Prostate gland (tissue), 2 donors: ENCODE results near the gene SEC14L6. TPM values are rescaled to one million over a fixed set of nuclear protein-coding genes. Genes with fewer than 3 reads are reported as not detected.
A peak's percentile ranks its signal among the peaks of the same experiment; 100 is the strongest.

Experiments used
- DNase-seq: peaks from one replicate; pipeline ENCODE4 v3.0.0-alpha.2; 2019; ENCODE audit warnings: low spot score
- H3K27ac ChIP-seq, 2 donors: fragments of 200-600 bp; sonication (generic); 2 replicates each; pipeline ENCODE4 v1.5.1; 2017 to 2019
- H3K27me3 ChIP-seq: fragments of 200-600 bp; sonication (generic); replicated peaks from 2 replicates; pipeline ENCODE4 v1.5.1; 2019; ENCODE audit not compliant: insufficient read depth
- H3K36me3 ChIP-seq, 2 donors: fragments of 200-600 bp; sonication (generic); 1 replicate in 1 of 2; 2 replicates in 1 of 2; pipeline versions ENCODE4 v1.5.1 to v1.8.1; 2017 to 2019
- H3K4me1 ChIP-seq: fragments of 200-600 bp; sonication (generic); replicated peaks from 2 replicates; pipeline ENCODE4 v1.5.1; 2019
- H3K4me3 ChIP-seq, 2 donors: fragments of 200-600 bp; sonication (generic); 2 replicates each; pipeline ENCODE4 v1.5.1; 2017 to 2019
- H3K9me3 ChIP-seq: fragments of 200-600 bp; sonication (generic); 2 replicates; pipeline ENCODE4 v1.5.1; 2017
- POLR2A ChIP-seq: fragments of 450-650 bp; IDR thresholded peaks from one replicate; pipeline ENCODE4 v1.6.1; 2016; ENCODE audit warnings: antibody characterized with exemption, mild to moderate bottlenecking
- POLR2AphosphoS5 ChIP-seq: sonication (generic); formaldehyde crosslinking; IDR thresholded peaks from one replicate; pipeline ENCODE4 v1.6.1; 2017; ENCODE audit warnings: antibody characterized with exemption
- WGBS: methylation state at CpG from one replicate; pipeline ENCODE4 v1.1.5; 2018; 5-methylcytosine and 5-hydroxymethylcytosine counted together
- intact Hi-C: fragments of 100-400 bp; cut with DNase I; formaldehyde crosslinking; loops from one replicate; pipeline ENCODE4 v1.14.2; 2022
- total RNA-seq, 2 donors: library from RNA; depleted of rRNA; stranded (reverse); fragments of >200 nt; gene quantifications; one replicate each; pipeline ENCODE4 v1.1.0, GENCODE V29; 2016
- TF ChIP-seq, protein P1 (sequence below), 4 experiments: fragments of 200-600 bp in 2 of 4; fragments of 450-650 bp in 2 of 4; sonication (generic) in 2 of 4; IDR thresholded peaks; 1 replicate in 3 of 4; 2 replicates in 1 of 4; pipeline ENCODE4 v1.5.1; 2016 to 2019; ENCODE audit warnings: antibody characterized with exemption in 4 of 4, mild to moderate bottlenecking in 2 of 4, moderate library complexity in 2 of 4

The SEC14L6 gene
- total RNA-seq, 2 donors from 2014 or later: 0.23 to 22.9 TPM

DNA sequence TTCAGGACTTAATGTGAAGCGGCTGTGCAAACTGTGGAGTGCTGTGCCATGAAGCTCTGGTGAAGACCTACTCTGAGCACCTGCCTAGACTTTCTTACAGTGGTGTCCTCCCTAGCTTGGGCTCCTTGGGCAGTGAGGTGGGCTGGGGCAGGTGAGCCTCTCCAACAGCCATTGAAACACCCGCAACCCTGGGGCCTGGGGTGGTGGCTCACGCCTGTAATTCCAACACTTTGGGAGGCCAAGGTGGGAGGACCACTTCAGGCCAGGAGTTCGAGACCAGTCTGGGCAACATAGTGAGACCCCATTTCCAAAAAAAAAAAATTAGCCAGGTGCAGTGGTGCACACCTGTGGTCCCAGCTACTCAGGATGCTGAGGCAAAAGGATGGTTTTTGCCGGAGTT is 60.4 kb downstream of the SEC14L6 start:
- Histone ChIP-seq H3K9me3 (no peaks in the 10 kb centered on the region), H3K4me1 (no peaks in the 10 kb centered on the region), H3K27me3 (no peaks in the 10 kb centered on the region), H3K36me3 (no peaks in the 10 kb centered on the region), H3K27ac (no peak overlapping the region), H3K4me3 (no peak overlapping the region)
- WGBS: 93% methylated on average over 5 of the region's 5 CpGs
- intact Hi-C loops: loop anchor here (5.0 to 10.0 kb wide), 2 partner anchors 94 to 381 kb away; no protein-coding TSS in a partner anchor
- DNase-seq: no peak
- TF ChIP-seq POLR2AphosphoS5: no peak
- TF ChIP-seq POLR2A: no peak
- TF ChIP-seq, protein P1, sequence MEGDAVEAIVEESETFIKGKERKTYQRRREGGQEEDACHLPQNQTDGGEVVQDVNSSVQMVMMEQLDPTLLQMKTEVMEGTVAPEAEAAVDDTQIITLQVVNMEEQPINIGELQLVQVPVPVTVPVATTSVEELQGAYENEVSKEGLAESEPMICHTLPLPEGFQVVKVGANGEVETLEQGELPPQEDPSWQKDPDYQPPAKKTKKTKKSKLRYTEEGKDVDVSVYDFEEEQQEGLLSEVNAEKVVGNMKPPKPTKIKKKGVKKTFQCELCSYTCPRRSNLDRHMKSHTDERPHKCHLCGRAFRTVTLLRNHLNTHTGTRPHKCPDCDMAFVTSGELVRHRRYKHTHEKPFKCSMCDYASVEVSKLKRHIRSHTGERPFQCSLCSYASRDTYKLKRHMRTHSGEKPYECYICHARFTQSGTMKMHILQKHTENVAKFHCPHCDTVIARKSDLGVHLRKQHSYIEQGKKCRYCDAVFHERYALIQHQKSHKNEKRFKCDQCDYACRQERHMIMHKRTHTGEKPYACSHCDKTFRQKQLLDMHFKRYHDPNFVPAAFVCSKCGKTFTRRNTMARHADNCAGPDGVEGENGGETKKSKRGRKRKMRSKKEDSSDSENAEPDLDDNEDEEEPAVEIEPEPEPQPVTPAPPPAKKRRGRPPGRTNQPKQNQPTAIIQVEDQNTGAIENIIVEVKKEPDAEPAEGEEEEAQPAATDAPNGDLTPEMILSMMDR (IDR thresholded peaks at IDR 0.05): no peak

DNA sequence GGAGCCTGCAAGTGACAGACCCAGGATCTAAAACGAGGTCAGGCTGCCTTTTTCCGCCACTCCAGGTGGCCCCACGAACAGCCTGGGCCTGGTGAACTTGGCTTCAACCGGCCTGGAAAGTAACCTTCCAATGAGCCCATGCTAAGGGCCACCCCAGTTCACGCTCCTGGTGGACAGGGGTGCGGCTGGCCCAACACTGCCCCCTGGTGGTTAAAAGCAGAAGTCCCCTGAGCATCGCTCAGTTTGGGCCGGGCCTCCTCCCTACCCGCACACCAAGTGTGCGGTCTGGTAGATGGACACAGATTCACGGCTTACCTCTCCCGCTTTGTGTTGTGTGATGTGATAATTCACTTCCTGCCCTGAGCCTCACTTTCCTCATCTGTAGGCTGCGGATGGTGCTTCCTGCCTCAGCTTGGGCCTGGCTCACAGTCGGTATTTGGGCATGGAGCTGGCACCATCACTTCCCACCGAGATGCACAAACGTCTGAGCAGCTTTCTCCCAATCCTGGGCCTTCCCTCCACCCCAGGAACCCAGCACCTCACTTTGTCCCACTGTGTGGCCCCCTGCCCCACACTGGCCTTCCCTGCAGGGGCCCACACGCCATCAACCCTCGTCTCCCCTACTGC is 61.1 kb downstream of the SEC14L6 start:
- 37% methylated on average over 18 of the region's 18 CpGs for WGBS
- Histone ChIP-seq H3K4me1 (no peaks in the 10 kb centered on the region), H3K36me3 (no peaks in the 10 kb centered on the region), H3K9me3 (no peaks in the 10 kb centered on the region), H3K27me3 (no peaks in the 10 kb centered on the region), H3K27ac (no peak overlapping the region), H3K4me3 (no peak overlapping the region)
- intact Hi-C loops: loop anchor here (5.0 to 10.0 kb wide), 2 partner anchors 93 to 381 kb away; no protein-coding TSS in a partner anchor
- peak; percentile 53 for DNase-seq
- TF ChIP-seq POLR2A (no peak), POLR2AphosphoS5 (peak; percentile 28)
- TF ChIP-seq, protein P1 (IDR thresholded peaks at IDR 0.05): peak; percentile 87 to 97 (median 92)

DNA sequence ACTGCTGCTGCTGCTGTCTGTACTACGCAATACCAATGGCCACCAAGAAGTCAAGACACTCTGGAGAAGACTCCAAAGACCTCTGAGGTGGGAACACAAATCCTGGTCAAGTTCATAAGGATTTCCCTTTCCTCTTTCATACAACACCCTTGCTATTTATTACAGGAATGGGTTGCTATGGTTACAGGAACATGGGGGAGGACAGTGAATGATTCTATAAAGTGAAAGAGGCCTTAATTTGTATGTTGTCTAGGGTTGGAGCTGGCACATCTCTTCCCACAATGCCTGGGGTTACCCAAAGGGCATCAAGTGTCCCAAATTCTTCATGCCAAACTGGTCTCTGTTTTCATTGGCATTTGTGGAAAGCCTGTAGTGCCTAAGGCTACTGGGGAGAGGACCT is 63.4 kb downstream of the SEC14L6 start:
- H3K27me3 ChIP-seq: no peaks in the 10 kb centered on the region
- no peak overlapping the region for H3K27ac ChIP-seq
- intact Hi-C loops: loop anchor here (10.0 kb wide), 1 partner anchor 378 kb away; no protein-coding TSS in a partner anchor
- TF ChIP-seq, protein P1 (IDR thresholded peaks at IDR 0.05): no peak
- TF ChIP-seq POLR2A: no peak
- no peak for TF ChIP-seq POLR2AphosphoS5
- DNase-seq: no peak
- no peak overlapping the region for H3K4me3 ChIP-seq
- H3K36me3 ChIP-seq: no peaks in the 10 kb centered on the region
- no peaks in the 10 kb centered on the region for H3K9me3 ChIP-seq
- WGBS: 100% methylated on average over 1 of the region's 1 CpG
- H3K4me1 ChIP-seq: no peaks in the 10 kb centered on the region

DNA sequence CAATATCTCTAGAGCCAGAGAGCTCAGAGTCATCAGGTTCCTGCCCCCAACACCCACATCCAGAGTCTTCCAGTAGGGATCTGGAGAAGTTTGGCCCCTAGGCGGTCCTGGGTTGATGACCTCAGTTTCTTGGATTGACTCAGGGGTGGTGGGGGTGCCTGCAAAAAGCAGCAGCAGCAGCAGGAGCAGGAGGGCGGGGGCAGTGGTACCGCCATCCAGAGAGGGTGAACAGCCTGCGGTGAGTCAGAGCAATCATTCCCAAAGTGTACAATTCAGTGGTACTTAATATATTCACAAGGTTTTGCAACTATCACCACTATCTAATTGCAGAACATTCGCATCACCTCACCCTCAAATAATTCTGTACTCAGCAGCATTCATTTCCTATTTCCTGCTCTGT is 64.8 kb downstream of the SEC14L6 start:
- H3K27me3 ChIP-seq: no peaks in the 10 kb centered on the region
- H3K4me1 ChIP-seq: no peaks in the 10 kb centered on the region
- intact Hi-C loops: loop anchor here (10.0 kb wide), 1 partner anchor 377 kb away; no protein-coding TSS in a partner anchor
- TF ChIP-seq POLR2A (no peak), POLR2AphosphoS5 (no peak)
- TF ChIP-seq, protein P1 (IDR thresholded peaks at IDR 0.05): no peak
- no peak overlapping the region for H3K27ac ChIP-seq
- no peak for DNase-seq
- H3K9me3 ChIP-seq: no peaks in the 10 kb centered on the region
- 91% methylated on average over 5 of the region's 5 CpGs for WGBS
- no peak overlapping the region for H3K4me3 ChIP-seq
- no peaks in the 10 kb centered on the region for H3K36me3 ChIP-seq

DNA sequence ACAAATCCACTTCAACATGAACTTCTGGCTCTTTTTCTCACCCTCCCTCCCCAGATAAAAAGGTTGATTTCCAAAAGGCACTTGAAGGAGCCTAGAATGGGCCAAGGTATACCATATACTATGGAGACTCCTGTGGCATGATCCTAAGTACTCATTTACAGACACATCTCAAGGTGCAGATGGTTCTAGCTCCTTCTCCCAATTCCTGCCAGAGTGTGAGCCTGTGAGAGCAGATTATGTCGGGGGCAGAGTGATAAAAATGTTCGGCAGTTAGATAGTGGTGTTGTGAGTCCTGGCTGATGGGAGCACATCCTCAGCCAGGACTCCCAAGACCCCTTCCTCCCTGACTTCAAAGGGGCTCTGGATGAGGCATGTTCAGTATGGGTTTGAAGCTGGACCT is 66.6 kb downstream of the SEC14L6 start:
- no peak overlapping the region for H3K27ac ChIP-seq
- DNase-seq: no peak
- H3K4me3 ChIP-seq: no peak overlapping the region
- no peaks in the 10 kb centered on the region for H3K9me3 ChIP-seq
- TF ChIP-seq, protein P1 (IDR thresholded peaks at IDR 0.05): no peak
- TF ChIP-seq POLR2A (no peak), POLR2AphosphoS5 (no peak)
- no peaks in the 10 kb centered on the region for H3K36me3 ChIP-seq
- intact Hi-C loops: loop anchor here (10.0 kb wide), 1 partner anchor 375 kb away; no protein-coding TSS in a partner anchor
- H3K4me1 ChIP-seq: no peaks in the 10 kb centered on the region
- WGBS: 47% methylated on average over 2 of the region's 2 CpGs
- H3K27me3 ChIP-seq: no peaks in the 10 kb centered on the region
